Erythroblast (primary cell): ENCODE data around the gene LAMB4.

ENCODE experiments used
- GATA1 ChIP-seq: IDR thresholded peaks from 2 replicates; pipeline ENCODE4 v1.6.1; 2011; ENCODE audit warnings: low read depth, mild to moderate bottlenecking, control low read depth, low read length, moderate library complexity
- POLR2A ChIP-seq: IDR thresholded peaks from 2 replicates; pipeline ENCODE4 v1.6.1; 2011; ENCODE audit warnings: mild to moderate bottlenecking, low read length

DNA sequence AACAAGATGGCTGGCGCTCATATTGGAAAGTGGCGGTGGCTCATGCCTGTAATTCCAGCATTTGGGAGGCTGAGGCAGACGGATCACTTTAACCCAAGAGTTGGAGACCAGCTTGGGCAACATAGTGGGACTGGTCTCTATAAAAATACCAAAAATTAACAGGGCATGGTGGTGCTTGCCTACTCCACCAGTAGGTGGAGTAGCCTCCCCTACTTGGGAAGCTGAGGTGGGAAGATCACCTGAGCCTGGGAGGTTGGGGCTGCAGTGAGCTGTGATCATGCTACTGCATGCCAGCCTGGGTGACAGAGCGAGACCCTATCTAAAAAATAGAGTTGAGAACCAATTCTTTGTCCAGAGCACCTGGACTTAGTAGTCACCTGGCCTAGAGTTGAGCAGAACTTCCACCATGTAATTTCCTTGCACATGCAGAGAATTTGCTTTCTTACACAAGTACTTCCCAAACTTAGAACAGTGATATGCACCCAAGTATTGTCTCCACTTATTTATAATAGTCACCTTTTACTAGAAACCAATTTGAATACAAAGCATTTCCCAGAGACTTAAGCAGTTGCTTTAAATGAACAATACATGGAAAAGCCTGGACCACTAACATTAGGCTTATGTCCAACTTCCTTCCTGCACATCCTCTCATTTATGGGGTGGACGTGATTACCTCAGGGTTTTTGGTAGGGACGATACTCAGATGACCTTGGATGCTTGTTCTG lies 15.9 kb downstream of the LAMB4 start:
- no peak for TF ChIP-seq POLR2A
- no peak for TF ChIP-seq GATA1
